ENCODE measurements around the gene FAM9A.
"Not testable (repeated sequence)": the region's sequence is repeated elsewhere in the genome, so short reads cannot be mapped to it uniquely, and the experiment has no call there.

Gene FAM9A

DNA sequence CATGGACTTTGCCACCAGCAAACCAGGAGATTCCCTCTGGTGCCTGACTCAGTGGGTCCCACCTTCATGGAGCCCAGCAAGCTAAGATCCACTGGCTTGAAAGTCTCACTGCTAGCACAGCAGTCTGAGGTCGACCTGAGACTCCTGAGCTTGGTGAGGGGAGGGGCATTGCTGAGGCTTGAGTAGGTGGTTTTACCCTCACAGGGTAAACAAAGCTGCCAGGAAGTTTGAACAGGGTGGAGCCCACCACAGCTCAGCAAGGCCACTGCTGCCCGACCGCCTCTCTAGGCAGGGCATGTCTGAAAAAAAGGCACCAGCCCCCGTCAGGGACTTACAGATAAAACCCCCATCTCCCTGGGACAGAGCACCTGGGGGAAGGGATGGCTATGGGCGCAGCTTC, 28.1 kb downstream of the FAM9A start:
- no peak overlapping the region for H3K27ac ChIP-seq
- TF ChIP-seq ZFX (IDR thresholded peaks at IDR 0.05) = no peak
- TF ChIP-seq, protein P1, sequence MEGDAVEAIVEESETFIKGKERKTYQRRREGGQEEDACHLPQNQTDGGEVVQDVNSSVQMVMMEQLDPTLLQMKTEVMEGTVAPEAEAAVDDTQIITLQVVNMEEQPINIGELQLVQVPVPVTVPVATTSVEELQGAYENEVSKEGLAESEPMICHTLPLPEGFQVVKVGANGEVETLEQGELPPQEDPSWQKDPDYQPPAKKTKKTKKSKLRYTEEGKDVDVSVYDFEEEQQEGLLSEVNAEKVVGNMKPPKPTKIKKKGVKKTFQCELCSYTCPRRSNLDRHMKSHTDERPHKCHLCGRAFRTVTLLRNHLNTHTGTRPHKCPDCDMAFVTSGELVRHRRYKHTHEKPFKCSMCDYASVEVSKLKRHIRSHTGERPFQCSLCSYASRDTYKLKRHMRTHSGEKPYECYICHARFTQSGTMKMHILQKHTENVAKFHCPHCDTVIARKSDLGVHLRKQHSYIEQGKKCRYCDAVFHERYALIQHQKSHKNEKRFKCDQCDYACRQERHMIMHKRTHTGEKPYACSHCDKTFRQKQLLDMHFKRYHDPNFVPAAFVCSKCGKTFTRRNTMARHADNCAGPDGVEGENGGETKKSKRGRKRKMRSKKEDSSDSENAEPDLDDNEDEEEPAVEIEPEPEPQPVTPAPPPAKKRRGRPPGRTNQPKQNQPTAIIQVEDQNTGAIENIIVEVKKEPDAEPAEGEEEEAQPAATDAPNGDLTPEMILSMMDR (conservative IDR thresholded peaks at IDR 0.05) = no peak

DNA sequence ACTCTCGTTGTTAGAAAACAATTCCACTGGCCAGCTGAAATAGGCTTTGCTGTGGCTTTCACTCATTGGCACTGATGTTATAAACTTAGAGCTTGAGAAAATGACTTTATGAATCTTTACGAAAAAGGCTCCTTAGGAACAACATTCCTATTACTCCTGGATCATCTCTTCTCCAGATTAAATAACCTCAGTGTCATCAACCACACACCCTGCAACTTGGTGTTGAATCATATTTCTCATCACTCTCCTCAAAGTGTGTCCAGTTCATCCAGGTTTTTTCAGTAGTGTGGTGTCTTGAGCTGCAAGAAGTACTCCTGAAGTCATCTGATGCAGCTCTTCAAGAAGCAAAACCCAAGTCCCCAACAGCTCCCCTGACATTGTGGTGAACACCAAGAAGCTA, 41.2 kb downstream of the FAM9A start:
- no peak for TF ChIP-seq ZFX (IDR thresholded peaks at IDR 0.05)

DNA sequence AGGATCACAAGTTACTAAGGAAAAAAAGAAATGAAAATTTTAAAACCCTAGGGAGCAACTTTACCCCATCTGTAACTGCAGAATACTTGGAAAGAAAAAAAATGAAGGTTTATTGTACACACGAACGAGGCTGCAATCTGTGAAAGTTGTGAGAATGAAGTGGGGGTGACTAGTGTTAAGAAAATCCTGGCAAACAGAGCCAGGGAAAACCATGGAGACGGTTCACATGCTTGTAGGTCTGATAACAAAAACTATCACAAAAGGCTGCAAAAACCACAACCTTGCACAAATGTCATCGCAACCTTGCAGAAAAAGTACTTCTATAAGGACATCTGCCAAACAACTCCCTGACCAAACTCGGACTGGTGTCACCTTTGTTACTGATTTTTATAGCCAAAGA, 42.5 kb downstream of the FAM9A start:
- H3K27ac ChIP-seq = not testable (repeated sequence)

More for the DNA sequence above, 41.2 kb downstream of the FAM9A start:
- H3K27ac ChIP-seq = no peak overlapping the region

DNA sequence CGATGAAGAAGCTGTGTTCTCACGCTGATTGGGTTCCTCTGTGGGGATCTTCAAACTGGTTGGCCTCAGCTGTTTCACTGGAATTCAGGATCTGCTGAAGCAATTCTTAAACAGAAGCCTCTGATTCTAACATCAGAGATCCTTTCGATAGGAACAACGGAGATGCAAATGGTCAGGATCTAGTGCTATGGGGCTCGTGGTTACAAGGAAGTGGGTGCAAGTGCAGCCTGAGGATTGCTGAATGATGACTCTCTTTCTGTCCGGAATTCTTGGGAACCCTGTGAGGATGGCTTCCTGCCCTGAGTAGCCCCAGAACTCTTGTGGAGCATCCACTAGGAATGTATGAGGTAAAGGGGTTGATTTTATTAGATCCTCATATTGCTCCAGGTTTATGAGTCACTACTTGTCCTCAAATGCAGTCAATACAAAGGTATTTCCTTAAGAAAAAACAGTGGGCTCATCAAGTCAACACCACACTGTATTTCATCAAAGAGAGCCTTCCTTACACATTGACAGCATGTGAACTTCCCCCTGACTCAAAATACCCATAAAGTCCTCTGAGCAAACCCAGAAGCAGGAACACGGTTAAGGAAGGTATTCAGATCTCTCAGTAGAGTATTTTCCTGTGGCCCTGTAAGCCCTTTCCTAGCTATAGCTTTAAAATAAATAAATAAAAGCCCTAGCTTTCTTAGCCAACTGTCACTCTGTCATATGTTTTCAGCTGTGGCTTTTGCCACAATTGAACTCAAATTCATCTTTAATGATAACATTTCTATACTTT, 43.4 kb downstream of the FAM9A start:
- not testable (repeated sequence) for H3K27ac ChIP-seq

DNA sequence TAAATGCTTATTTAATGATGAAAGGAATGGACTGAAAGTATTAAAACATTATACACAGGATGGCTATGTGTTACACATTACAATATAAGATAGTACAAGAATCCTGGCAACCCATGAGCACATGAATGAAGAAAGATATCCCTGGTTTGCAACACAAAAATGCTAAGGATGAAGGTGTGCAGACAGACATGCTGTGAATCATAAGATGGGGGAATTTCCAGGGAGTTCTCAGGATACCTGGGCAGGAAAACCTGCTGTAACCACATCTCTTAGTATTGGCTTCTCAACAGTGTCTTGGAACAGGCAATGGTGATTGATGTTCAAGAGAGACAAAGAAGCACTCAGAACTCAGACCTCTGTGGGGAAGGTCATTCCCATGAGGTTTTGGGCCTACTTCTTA, 45.4 kb downstream of the FAM9A start:
- no peak for TF ChIP-seq ZFX (IDR thresholded peaks at IDR 0.05)
- TF ChIP-seq, protein P1 (conservative IDR thresholded peaks at IDR 0.05) = no peak
- H3K27ac ChIP-seq = no peak overlapping the region

DNA sequence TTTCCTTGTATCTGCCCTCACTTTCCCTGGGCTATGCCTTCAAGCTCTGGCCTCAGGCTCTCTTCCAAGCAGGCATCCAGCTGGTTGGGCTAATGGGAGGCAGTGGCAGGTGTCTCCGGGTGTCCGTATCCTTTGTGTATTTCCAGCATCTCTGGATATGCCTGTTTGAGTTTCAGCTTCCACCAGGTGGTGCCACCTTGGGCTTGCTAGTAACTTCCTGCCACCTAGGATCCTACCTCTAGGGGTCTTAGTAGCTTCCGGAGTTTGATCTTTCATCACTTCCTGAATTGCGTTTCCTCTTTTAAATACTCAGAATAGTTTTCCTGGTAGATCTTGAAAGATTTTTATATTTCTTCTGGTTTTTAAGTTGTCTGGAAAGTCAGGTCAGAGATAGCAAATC, 46.1 kb downstream of the FAM9A start:
- TF ChIP-seq ZFX (IDR thresholded peaks at IDR 0.05) = no peak
- TF ChIP-seq, protein P1 (conservative IDR thresholded peaks at IDR 0.05) = peak; percentile 30
- H3K27ac ChIP-seq = no peak overlapping the region

DNA sequence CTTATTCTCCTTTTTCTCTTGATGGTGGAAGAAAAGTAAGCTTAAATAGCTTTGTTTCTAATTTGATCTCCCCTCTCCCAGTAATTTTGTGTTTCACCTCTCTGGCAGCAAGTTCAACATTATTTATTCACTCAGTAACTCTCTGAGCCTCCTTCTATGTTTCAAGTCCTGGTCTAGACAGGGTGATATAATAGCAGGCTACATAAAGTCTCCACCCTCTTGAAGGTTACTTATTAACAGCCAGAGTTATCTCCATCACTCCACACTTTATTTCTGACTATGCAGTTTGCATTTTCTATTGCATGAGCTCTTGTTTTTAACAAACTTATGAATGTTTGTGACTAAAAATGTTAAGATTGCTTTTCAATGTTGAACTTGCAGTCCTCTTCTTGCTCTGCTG, 51.5 kb downstream of the FAM9A start:
- H3K27ac ChIP-seq = no peak overlapping the region
- TF ChIP-seq, protein P1 (conservative IDR thresholded peaks at IDR 0.05) = no peak
- TF ChIP-seq ZFX (IDR thresholded peaks at IDR 0.05) = no peak

DNA sequence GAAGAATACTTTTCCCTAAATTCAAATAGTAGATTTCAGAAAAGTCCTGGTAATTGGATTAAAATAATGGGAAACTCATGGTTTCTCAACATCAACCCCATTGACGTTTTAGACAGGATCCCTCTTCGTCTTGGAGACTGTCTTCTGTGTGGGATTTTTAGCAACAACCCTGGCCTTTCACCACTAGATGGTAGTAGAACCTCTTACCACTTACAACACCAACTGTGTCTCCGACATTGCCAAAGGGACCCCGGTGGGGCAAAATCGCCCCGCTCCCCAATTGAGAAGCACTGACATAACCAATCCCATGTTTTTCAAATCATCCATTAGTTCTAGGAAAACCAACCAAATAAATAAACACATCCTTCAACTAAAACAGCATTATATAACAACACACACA, 52.3 kb downstream of the FAM9A start:
- H3K27ac ChIP-seq = no peak overlapping the region
- TF ChIP-seq, protein P1 (conservative IDR thresholded peaks at IDR 0.05) = peak; percentile 69
- TF ChIP-seq ZFX (IDR thresholded peaks at IDR 0.05) = no peak

DNA sequence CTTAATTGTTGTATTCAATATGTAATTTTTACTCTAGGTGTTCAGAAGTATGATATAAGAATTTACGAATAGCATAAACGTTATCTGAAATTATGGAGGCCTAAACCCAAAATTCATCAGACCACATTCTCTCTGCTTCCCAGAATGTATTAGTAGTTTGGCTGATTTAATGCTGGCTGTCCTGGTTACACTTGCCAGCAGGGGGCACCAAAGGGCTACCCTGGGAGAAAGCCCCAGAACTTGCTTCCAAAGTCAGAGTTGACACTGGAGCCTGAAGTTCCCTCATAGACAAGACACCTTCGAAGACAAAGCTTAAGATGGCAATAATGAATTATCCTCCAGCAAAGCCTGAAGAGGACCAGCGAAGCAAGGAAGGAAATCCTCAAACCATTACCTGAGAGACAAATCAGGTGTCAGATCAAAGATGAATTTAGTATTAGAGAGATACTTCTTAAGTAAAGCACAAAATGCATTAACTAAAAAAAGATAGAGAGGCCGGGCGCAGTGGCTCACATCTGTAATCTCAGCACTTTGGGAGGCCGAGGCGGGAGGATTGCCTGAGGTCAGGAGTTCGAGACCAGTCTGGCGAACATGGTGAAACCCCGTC, 58.0 kb downstream of the FAM9A start:
- TF ChIP-seq, protein P1 (conservative IDR thresholded peaks at IDR 0.05) = peak; percentile 83
- no peak for TF ChIP-seq ZFX (IDR thresholded peaks at IDR 0.05)
- no peak overlapping the region for H3K27ac ChIP-seq
